DMS53 (cell line): ENCODE measurements around the gene ANKDD1A.

ENCODE experiments used
- DNase-seq: peaks from one replicate; lab custom pipeline; 2025; lab: John Stamatoyannopoulos, UW

Gene ANKDD1A

GRCh38 chr15:64969401-64969800 is 57.7 kb downstream of the ANKDD1A start:
- DNase-seq = no peak

- no peak for DNase-seq
These were observed 59.0 kb downstream of the ANKDD1A start for GRCh38 chr15:64970698-64971097.

- no peak for DNase-seq
These were observed 63.7 kb downstream of the ANKDD1A start for GRCh38 chr15:64975390-64975789.

GRCh38 chr15:64979252-64979710 is 67.6 kb downstream of the ANKDD1A start:
- no peak for DNase-seq

GRCh38 chr15:64981812-64982431 is 70.2 kb downstream of the ANKDD1A start:
- DNase-seq = no peak

- no peak for DNase-seq
These were observed 70.8 kb downstream of the ANKDD1A start for GRCh38 chr15:64982472-64982871.

- DNase-seq = peak; percentile 20
These were observed 73.8 kb downstream of the ANKDD1A start for GRCh38 chr15:64985366-64986033.

- DNase-seq = no peak
These were observed 75.4 kb downstream of the ANKDD1A start for GRCh38 chr15:64987136-64987535.

- peak; percentile 96 for DNase-seq
These were observed 77.9 kb downstream of the ANKDD1A start, which contains the start of gene SPG21 for GRCh38 chr15:64989416-64990167. SPG21 (minus strand) TSS chr15:64989914; CDS start chr15:64983569, 6,345 bp downstream.

- DNase-seq = no peak
These were observed 78.4 kb downstream of the ANKDD1A start for GRCh38 chr15:64990168-64990470.

- peak; percentile 7 for DNase-seq
These were observed 79.9 kb downstream of the ANKDD1A start for GRCh38 chr15:64991536-64992135.

GRCh38 chr15:64993290-64993689 is 81.6 kb downstream of the ANKDD1A start:
- DNase-seq = no peak

- DNase-seq = no peak
These were observed 85.4 kb downstream of the ANKDD1A start for GRCh38 chr15:64997066-64997465.

- no peak for DNase-seq
These were observed 86.2 kb downstream of the ANKDD1A start for GRCh38 chr15:64997745-64998375.

- no peak for DNase-seq
These were observed 93.3 kb downstream of the ANKDD1A start for GRCh38 chr15:65004993-65005392.

- DNase-seq = no peak
These were observed 95.2 kb downstream of the ANKDD1A start for GRCh38 chr15:65006876-65007275.
